Panc1 (cell line): ENCODE data around the gene TRAF3IP3.

Source experiments
- CTCF ChIP-seq: fragments of 450-650 bp; IDR thresholded peaks from 2 replicates; pipeline ENCODE4 v1.5.1; 2017; ENCODE audit warnings: mild to moderate bottlenecking
- POLR2AphosphoS5 ChIP-seq: IDR thresholded peaks from 2 replicates; pipeline ENCODE4 v1.6.1; 2012; ENCODE audit warnings: mild to moderate bottlenecking, low read depth, low read length, moderate library complexity
- TCF7L2 ChIP-seq: IDR thresholded peaks from 2 replicates; pipeline ENCODE4 v1.6.1; 2011; ENCODE audit warnings: mild to moderate bottlenecking, low read depth, low read length, inconsistent platforms
- TF ChIP-seq, protein P1 (sequence below), 2 experiments: IDR thresholded peaks; 2 replicates each; pipeline ENCODE4 v1.6.1; 2011 to 2012; ENCODE audit warnings: low read depth in 2 of 2, control low read depth in 1 of 2, low read length in 1 of 2, mild to moderate bottlenecking in 1 of 2, moderate library complexity in 1 of 2; ENCODE audit not compliant: insufficient read depth in 1 of 2

- TF ChIP-seq CTCF = peak; percentile 26
- TF ChIP-seq, protein P1, sequence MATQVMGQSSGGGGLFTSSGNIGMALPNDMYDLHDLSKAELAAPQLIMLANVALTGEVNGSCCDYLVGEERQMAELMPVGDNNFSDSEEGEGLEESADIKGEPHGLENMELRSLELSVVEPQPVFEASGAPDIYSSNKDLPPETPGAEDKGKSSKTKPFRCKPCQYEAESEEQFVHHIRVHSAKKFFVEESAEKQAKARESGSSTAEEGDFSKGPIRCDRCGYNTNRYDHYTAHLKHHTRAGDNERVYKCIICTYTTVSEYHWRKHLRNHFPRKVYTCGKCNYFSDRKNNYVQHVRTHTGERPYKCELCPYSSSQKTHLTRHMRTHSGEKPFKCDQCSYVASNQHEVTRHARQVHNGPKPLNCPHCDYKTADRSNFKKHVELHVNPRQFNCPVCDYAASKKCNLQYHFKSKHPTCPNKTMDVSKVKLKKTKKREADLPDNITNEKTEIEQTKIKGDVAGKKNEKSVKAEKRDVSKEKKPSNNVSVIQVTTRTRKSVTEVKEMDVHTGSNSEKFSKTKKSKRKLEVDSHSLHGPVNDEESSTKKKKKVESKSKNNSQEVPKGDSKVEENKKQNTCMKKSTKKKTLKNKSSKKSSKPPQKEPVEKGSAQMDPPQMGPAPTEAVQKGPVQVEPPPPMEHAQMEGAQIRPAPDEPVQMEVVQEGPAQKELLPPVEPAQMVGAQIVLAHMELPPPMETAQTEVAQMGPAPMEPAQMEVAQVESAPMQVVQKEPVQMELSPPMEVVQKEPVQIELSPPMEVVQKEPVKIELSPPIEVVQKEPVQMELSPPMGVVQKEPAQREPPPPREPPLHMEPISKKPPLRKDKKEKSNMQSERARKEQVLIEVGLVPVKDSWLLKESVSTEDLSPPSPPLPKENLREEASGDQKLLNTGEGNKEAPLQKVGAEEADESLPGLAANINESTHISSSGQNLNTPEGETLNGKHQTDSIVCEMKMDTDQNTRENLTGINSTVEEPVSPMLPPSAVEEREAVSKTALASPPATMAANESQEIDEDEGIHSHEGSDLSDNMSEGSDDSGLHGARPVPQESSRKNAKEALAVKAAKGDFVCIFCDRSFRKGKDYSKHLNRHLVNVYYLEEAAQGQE (IDR thresholded peaks at IDR 0.05; ENCODE audit: insufficient read depth in 1 of 2, low read depth in 2 of 2, low read length in 1 of 2) = no peak
- TF ChIP-seq POLR2AphosphoS5 = no peak
- no peak for TF ChIP-seq TCF7L2
These were observed 42.3 kb downstream of the TRAF3IP3 start for GRCh38 chr1:209797978-209798639.
